ENCODE results near the gene BTC. TPM values are rescaled to one million over a fixed set of nuclear protein-coding genes. Genes with fewer than 3 reads are reported as not detected.
A peak's percentile ranks its signal among the peaks of the same experiment; 100 is the strongest.
"Not testable (repeated sequence)": the region's sequence is repeated elsewhere in the genome, so short reads cannot be mapped to it uniquely, and the experiment has no call there.

The BTC gene
- total and polyA plus RNA-seq, 2 of the 13 experiments (the other 11 are each of a cell fraction or from before 2014, with no cell fraction given), result not detected

GRCh38 chr4:74821541-74821940, 27.2 kb upstream of the BTC start:
- Histone ChIP-seq H3K9me3 (ENCODE audit: low read length) (no peaks in the 10 kb centered on the region), H3K27me3 (ENCODE audit: control insufficient read depth in 1 of 2, insufficient read depth in 2 of 2, low read length in 2 of 2) (no peaks in the 10 kb centered on the region), H4K20me1 (ENCODE audit: insufficient read depth, low read length) (no peaks in the 10 kb centered on the region), H3K4me2 (ENCODE audit: low read depth, low read length) (no peak overlapping the region), H3K9ac (ENCODE audit: insufficient read depth, low read depth, low read length) (no peak overlapping the region), H3K79me2 (ENCODE audit: insufficient read depth, low read length) (no peaks in the 10 kb centered on the region), H3K4me1 (ENCODE audit: insufficient read depth, low read length) (no peaks in the 10 kb centered on the region), H3K27ac (ENCODE audit: extremely low read length, insufficient read depth, low read length) (no peak overlapping the region), H2AFZ (ENCODE audit: low read length) (no peak overlapping the region), H3K36me3 (replicated peaks in 1 of 2; ENCODE audit: control insufficient read depth in 1 of 2, insufficient read depth in 2 of 2, low read length in 2 of 2) (no peaks in the 10 kb centered on the region), H3K4me3 (replicated peaks in 1 of 3; ENCODE audit: insufficient read depth in 1 of 3, low read depth in 2 of 3, low read length in 3 of 3) (no peak overlapping the region)
- ChIA-PET POLR2A (no interaction called here), CTCF (ENCODE audit: low intra/inter-chr PET ratio, low total read pairs) (no interaction called here)
- no peak for DNase-seq (ENCODE audit: low spot score)
- no TSS peak for BruUV-seq (replicated peaks)
- in situ Hi-C loops (cut with HindIII; ENCODE audit: extremely low pct_ligation_motif_present, low pct_unique_long_range_greater_than_20kb), result no loop called here
- TF ChIP-seq ZXDC (CRISPR knock-in tag; IDR thresholded peaks at IDR 0.05), result no peak
- TF ChIP-seq ZBTB20 (CRISPR knock-in tag; IDR thresholded peaks at IDR 0.05; ENCODE audit: borderline replicate concordance, low read depth), result no peak
- no peak for TF ChIP-seq NKX3-1 (CRISPR knock-in tag; IDR thresholded peaks at IDR 0.05)
- intact Hi-C loops (cut with micrococcal nuclease; ENCODE audit: unreplicated experiment), result no loop called here
- no peak for FAIRE-seq
- no peak for ATAC-seq

GRCh38 chr4:74814052-74814451, 19.7 kb upstream of the BTC start:
- no peak overlapping the region for H2AFZ ChIP-seq (ENCODE audit: low read length)
- ChIA-PET POLR2A (no interaction called here), CTCF (ENCODE audit: low intra/inter-chr PET ratio, low total read pairs) (no interaction called here)
- H3K27ac ChIP-seq (ENCODE audit: extremely low read length, insufficient read depth, low read length), result no peak overlapping the region
- in situ Hi-C loops (cut with HindIII; ENCODE audit: extremely low pct_ligation_motif_present, low pct_unique_long_range_greater_than_20kb), result no loop called here
- H3K9me3 ChIP-seq (ENCODE audit: low read length), result no peaks in the 10 kb centered on the region
- no peak overlapping the region for H3K4me3 ChIP-seq (replicated peaks in 1 of 3; ENCODE audit: insufficient read depth in 1 of 3, low read depth in 2 of 3, low read length in 3 of 3)
- no peaks in the 10 kb centered on the region for H4K20me1 ChIP-seq (ENCODE audit: insufficient read depth, low read length)
- FAIRE-seq (no peak), DNase-seq (ENCODE audit: low spot score) (no peak), ATAC-seq (no peak)
- no peaks in the 10 kb centered on the region for H3K4me1 ChIP-seq (ENCODE audit: insufficient read depth, low read length)
- no peaks in the 10 kb centered on the region for H3K79me2 ChIP-seq (ENCODE audit: insufficient read depth, low read length)
- no peak overlapping the region for H3K4me2 ChIP-seq (ENCODE audit: low read depth, low read length)
- peak; percentile 86 for TF ChIP-seq MAFF (IDR thresholded peaks at IDR 0.05; ENCODE audit: low read depth, low read length)
- TF ChIP-seq MAFK (conservative IDR thresholded peaks at IDR 0.05 in 1 of 2, IDR thresholded peaks at IDR 0.05 in 1 of 2; ENCODE audit: low read length in 2 of 2), result peak; percentile 83 to 90
- TF ChIP-seq HBP1 (CRISPR knock-in tag; IDR thresholded peaks at IDR 0.05; ENCODE audit: low read depth), result no peak
- TF ChIP-seq AKAP8 (CRISPR knock-in tag; IDR thresholded peaks at IDR 0.05), result no peak
- no peaks in the 10 kb centered on the region for H3K27me3 ChIP-seq (ENCODE audit: control insufficient read depth in 1 of 2, insufficient read depth in 2 of 2, low read length in 2 of 2)
- intact Hi-C loops (cut with micrococcal nuclease; ENCODE audit: unreplicated experiment), result no loop called here
- no TSS peak for BruUV-seq (replicated peaks)
- H3K9ac ChIP-seq (ENCODE audit: insufficient read depth, low read depth, low read length), result no peak overlapping the region
- H3K36me3 ChIP-seq (replicated peaks in 1 of 2; ENCODE audit: control insufficient read depth in 1 of 2, insufficient read depth in 2 of 2, low read length in 2 of 2), result no peaks in the 10 kb centered on the region

- ATAC-seq; H4K20me1 ChIP-seq (ENCODE audit: insufficient read depth, low read length); H3K4me2 ChIP-seq (ENCODE audit: low read depth, low read length); H3K79me2 ChIP-seq (ENCODE audit: insufficient read depth, low read length); FAIRE-seq; H3K27ac ChIP-seq (ENCODE audit: extremely low read length, insufficient read depth, low read length); H3K9me3 ChIP-seq (ENCODE audit: low read length); BruUV-seq (replicated peaks); DNase-seq (ENCODE audit: low spot score); H3K9ac ChIP-seq (ENCODE audit: insufficient read depth, low read depth, low read length); H3K36me3 ChIP-seq (replicated peaks in 1 of 2; ENCODE audit: control insufficient read depth in 1 of 2, insufficient read depth in 2 of 2, low read length in 2 of 2); CTCF ChIA-PET (ENCODE audit: low intra/inter-chr PET ratio, low total read pairs); H3K4me1 ChIP-seq (ENCODE audit: insufficient read depth, low read length); intact Hi-C loops (cut with micrococcal nuclease; ENCODE audit: unreplicated experiment); H2AFZ ChIP-seq (ENCODE audit: low read length); POLR2A ChIA-PET; H3K4me3 ChIP-seq (replicated peaks in 1 of 3; ENCODE audit: insufficient read depth in 1 of 3, low read depth in 2 of 3, low read length in 3 of 3); H3K27me3 ChIP-seq (ENCODE audit: control insufficient read depth in 1 of 2, insufficient read depth in 2 of 2, low read length in 2 of 2); in situ Hi-C loops (cut with HindIII; ENCODE audit: extremely low pct_ligation_motif_present, low pct_unique_long_range_greater_than_20kb): not testable (repeated sequence)
- WGBS (ENCODE audit: low lambda C conversion rate), result 14% methylated on average over 3 of the region's 3 CpGs
Measured at GRCh38 chr4:74812056-74812455, 17.7 kb upstream of the BTC start.
